ENCODE data around the gene EVA1A.

EVA1A gene

DNA sequence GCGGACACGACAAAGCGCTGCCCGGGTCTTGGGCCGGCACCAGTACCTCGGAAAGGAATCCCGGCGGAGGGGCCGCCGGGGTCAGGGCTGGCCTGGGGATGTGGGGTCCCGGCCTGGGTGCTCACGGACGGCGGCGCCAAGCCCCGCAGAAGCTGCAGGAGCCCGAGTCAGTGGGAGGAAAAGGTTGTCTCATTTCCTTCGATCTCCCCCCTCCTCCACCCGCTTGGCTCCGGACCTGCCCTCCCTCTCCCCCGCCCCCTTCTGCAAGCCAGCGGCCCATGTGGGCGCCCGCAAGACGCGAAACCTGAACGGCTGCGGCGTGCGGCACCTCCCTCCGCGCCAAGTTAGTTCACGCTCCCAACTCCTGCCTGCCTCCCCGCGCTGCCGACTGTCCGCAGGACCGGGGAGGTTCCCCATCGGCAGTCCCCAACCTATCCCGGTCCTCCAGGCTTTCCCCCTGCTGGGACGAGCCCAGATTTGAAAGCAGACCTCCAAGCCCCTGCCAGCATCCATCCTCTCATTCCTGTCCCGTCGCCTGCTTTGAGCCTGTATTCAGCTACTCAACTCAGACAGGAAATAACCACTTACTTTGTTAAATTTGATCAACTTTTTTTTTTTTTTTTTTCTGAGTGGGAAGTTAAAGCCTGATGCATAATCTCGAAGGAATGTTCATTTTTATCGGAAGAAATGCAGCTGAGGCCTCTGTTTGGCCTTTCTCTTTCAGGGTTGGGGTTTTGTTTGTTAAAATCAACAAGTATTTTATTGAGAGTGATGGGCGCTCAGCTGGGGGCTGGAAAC is at the start of gene EVA1A:
Gene EVA1A (minus strand): TSS at position 172 of the 798 bp plus-strand sequence. CDS start 42,799 bp downstream, outside the sequence.
- DNase-seq (ENCODE audit: low read depth, low spot score): peak; percentile 64

- no peak for DNase-seq (ENCODE audit: low read depth, low spot score)
Measured at GRCh38 chr2:75609937-75610508, 49.3 kb upstream of the EVA1A start.

- DNase-seq (ENCODE audit: low read depth, low spot score): no peak
Measured at GRCh38 chr2:75609334-75609689, 48.6 kb upstream of the EVA1A start.

GRCh38 chr2:75608684-75609333 is 48.1 kb upstream of the EVA1A start:
- peak; percentile 95 for DNase-seq (ENCODE audit: low read depth, low spot score)

DNA sequence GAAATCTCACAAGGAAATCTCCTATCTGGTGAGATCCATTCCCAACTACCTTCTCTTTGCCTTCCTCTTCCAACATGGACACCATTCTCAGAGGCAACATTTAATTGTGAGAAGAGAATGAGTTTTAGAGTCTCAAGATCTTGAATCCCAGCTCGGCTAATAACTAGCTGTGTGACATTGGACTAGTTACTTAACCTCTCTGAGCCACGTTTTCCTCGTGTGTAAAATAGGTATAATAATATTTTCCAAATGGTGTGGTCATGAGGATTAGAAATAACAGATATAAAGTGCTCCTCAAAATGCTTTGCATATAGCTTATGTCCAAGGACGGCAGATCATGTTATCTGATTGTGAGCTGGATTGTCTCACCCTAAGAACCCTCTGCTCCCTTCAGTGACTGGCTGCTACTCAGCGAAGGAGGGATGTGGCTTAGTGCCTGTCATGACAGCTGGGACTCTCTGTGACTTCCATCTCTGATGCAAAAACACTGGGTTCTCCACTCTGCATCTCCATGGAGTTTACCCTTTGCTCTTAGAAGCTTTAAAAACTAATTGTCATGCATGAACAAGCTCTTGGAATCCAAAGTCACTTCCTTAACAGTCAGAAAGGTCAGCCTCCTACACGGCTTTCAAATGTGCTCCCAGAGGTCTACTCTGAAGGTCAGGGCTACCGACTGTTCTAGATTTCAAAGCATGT is 47.4 kb upstream of the EVA1A start:
- peak; percentile 47 for DNase-seq (ENCODE audit: low read depth, low spot score)

DNA sequence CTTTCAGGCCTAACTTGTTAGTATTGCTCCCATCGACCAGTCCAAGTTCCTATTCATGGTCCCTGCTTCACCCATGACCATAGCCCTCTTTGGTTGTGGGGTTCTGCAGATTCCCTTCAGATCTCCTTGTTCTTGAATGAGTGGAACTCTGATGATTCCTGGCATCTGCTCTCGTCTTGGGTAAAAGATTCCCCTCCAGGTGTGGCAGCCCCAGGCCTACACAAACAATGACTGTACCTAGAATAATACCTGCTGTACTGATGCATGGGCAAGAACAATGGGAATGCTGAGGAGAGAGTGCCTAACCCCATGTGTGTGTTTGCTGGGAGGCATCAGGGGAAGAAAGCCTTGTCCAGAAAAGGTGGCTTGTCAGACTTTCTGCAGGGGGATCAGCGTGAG is 46.7 kb upstream of the EVA1A start:
- no peak for DNase-seq (ENCODE audit: low read depth, low spot score)

- DNase-seq (ENCODE audit: low read depth, low spot score): no peak
Measured at GRCh38 chr2:75606761-75607399, 46.1 kb upstream of the EVA1A start.

- DNase-seq (ENCODE audit: low read depth, low spot score): peak; percentile 80
Measured at GRCh38 chr2:75605770-75606529, 45.2 kb upstream of the EVA1A start.

DNA sequence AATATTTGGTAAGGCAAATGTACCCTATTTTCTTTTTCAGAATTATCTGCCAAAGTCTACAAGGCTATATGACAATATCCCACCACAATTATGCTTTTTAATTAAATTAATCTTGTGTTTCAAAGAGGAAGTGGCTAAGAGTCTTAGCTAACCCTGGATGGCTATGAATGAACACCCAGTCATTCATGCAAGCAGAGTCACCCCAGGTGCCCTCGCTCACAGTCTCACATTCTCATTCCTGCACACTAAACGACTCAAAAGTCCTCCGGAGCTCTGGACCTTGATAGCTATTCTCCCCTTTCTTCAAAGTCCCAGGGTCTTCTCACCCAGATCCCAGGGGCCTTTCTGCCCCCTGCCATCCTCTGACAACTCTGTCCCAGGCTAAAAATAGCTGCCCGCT is 43.7 kb upstream of the EVA1A start:
- DNase-seq (ENCODE audit: low read depth, low spot score): no peak

GRCh38 chr2:75603477-75603876 is 42.7 kb upstream of the EVA1A start:
- DNase-seq (ENCODE audit: low read depth, low spot score): no peak

DNA sequence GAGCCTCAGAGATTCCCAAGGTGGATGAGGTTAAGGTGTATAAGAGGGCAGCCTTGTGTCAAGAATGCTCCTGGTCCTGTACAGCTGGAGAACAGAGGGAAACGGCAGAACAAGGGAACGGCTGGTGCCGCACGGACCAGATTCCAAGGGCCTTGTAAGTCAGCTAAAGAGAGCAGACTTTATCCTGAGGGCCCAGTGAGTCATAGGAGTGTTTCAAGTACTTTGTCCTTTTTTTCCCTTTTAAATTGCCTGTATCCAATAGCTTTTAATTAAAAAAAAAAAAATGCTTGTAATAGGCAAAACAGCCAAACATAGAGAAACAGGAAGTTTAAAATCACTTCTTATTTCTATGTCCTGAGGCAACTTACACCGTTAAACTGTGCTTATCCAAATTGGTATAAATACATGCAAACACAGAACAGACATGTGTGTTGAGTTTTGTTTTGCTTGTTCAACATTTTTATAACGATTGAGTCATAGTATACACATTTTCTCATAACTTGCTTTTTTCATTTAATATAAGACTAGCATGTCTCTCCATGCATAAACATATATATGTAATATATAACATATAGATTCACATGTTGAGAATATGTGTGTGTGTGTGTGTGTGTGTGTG is 42.1 kb upstream of the EVA1A start:
- peak; percentile 72 for DNase-seq (ENCODE audit: low read depth, low spot score)

- DNase-seq (ENCODE audit: low read depth, low spot score): no peak
Measured at GRCh38 chr2:75600461-75601011, 39.8 kb upstream of the EVA1A start.

DNA sequence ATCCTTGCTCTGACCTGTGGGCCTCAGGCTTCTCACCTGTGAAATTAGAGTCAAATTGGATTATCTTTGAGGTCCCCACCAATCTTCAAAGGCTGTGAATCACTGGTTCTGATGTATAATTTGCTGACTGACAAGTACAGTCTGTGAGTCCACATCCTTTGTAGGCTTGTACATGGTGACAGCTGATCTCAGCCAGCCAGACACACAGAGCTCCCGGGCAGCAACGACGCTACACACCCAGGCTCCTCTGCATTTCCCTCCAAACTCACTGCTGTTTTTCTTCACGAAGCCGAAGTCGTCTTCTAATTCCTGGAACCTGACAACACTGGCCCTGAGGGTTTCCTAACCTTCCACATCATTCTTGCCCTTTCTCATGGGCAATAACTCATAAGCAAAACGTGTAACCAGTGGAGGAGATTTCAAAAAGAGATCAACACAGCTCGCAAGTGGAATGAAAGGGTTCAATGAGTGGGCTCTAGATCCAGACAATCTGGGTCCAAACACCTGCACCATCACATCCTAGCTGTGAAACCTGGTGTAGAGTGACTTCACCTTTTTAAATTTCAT is 37.9 kb upstream of the EVA1A start:
- no peak for DNase-seq (ENCODE audit: low read depth, low spot score)

GRCh38 chr2:75597949-75598348 is 37.2 kb upstream of the EVA1A start:
- DNase-seq (ENCODE audit: low read depth, low spot score): no peak

GRCh38 chr2:75596784-75597183 is 36.0 kb upstream of the EVA1A start:
- DNase-seq (ENCODE audit: low read depth, low spot score): no peak

DNA sequence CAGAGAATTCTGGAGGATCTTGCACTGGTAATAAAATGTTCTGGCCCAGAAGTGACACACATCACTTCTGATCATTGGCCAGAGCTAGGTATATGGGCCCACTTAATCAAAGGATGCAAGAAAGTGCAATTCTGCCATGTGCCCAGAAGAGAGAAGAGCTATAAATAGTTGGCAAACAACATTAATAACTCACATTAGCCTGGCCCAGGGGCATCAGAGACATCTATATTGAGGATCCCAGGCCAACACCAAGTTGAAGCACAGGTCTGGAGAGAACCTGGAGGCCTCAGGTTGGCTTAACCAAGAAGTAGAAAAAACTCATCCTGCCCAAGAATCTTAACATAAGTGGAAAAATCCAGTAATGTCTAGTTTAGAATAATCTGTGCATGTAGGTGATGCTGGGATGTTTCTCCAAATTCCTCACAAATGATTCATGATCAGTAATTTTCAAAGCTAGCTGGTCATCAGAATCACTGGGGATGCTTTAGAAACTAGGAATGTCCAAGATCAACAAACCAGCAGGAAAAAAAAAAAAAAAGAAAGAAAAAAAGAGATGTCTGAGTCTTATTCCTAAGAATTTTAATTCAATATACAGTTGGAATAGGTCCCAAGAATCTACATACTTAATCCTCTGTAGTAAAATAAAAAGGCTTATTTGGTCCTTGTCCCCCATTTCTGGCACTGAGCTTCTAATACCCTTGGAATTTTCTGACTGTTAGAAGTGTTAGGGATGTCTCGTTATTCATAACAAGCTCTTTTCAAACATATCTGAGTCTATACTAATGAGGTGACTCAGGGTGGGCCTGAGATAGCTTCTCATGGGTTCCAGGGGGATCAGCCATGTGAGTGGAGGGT is 35.0 kb upstream of the EVA1A start:
- DNase-seq (ENCODE audit: low read depth, low spot score): no peak

GRCh38 chr2:75594596-75594995 is 33.9 kb upstream of the EVA1A start:
- no peak for DNase-seq (ENCODE audit: low read depth, low spot score)

- DNase-seq (ENCODE audit: low read depth, low spot score): no peak
Measured at GRCh38 chr2:75592888-75593287, 32.1 kb upstream of the EVA1A start.

- peak; percentile 66 for DNase-seq (ENCODE audit: low read depth, low spot score)
Measured at GRCh38 chr2:75592030-75592429, 31.3 kb upstream of the EVA1A start.
